NCI-H1436 treated with DMSO at 0.1 percent for 48 hours (cell line): ENCODE measurements around the gene ANKRD39.

Experiments
- DNase-seq: peaks from one replicate; lab custom pipeline; 2025; lab: John Stamatoyannopoulos, UW

Gene ANKRD39

DNA sequence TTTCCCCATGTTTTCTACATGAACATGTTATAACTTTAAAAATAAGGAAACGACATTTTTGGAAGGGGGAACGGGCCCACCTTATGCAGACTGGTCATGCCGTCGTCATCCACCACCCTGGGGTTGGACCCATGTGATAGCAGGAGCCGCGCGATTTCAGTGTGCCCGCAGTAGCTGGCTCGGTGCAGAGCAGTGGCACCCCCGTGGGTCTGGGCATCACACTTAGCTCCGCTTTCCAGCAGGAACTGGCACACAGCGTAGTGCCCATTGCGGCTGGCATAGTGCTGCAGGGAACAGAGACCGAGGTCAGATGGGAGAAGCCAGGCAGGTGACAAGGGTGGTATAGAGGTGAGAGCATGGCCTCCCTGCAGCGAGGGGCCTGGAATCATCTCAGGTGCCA is 4.5 kb downstream of the ANKRD39 start:
- no peak for DNase-seq

GRCh38 chr2:96852667-96853066 is 5.1 kb downstream of the ANKRD39 start:
- DNase-seq, result no peak

DNA sequence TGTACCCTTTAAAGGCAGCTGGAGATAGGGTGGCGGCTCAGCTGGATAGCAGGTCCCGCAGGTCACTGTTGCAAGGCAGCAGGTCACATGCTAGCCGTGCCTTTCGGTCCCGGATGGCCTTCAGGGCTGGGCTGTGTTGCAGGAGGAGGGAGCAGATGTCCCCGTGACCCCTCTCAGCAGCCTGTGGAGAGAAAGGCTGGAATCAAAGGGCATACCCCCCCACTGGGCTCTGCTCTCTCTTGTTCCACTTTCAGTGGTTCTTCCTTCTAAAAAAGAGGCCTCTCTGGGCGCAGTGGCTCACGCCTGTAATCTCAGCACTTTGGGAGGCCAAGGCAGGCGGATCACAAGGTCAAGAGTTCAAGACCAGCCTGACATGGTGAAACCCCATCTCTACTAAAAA is 9.6 kb downstream of the ANKRD39 start:
- DNase-seq, result no peak

GRCh38 chr2:96847586-96847985 is 10.2 kb downstream of the ANKRD39 start:
- no peak for DNase-seq

- DNase-seq, result no peak
Measured at GRCh38 chr2:96846825-96847224, 11.0 kb downstream of the ANKRD39 start.

DNA sequence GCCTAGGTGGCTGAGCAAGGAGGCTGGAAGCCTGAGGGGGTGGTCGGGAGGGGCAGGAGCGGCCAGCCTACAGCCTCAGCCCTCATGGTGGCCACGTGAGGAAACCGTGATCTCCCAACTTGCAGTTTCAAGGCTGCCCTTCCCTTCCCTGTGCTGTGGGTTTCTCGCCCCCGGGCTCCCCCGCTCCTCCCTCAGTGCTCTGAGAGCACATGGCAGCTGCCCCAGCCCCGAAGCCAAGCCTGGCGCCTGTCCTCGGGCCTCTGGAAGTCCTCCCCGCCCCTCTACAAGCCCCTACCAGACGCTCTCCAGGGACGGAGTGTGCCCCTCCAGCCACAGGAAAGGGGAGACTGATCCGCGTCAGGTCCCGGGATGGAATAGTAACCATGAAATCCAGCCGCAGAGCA is 13.4 kb downstream of the ANKRD39 start:
- DNase-seq, result no peak

GRCh38 chr2:96843538-96844268 is 14.1 kb downstream of the ANKRD39 start, which contains the start of gene ANKRD23:
Gene ANKRD23, minus strand, starts transcription at chr2:96844021. Its CDS starts 29 bp downstream, at chr2:96843992.
- DNase-seq, result no peak

GRCh38 chr2:96842600-96842999 is 15.2 kb downstream of the ANKRD39 start:
- no peak for DNase-seq

GRCh38 chr2:96841701-96842495 is 15.9 kb downstream of the ANKRD39 start:
- DNase-seq, result no peak

DNA sequence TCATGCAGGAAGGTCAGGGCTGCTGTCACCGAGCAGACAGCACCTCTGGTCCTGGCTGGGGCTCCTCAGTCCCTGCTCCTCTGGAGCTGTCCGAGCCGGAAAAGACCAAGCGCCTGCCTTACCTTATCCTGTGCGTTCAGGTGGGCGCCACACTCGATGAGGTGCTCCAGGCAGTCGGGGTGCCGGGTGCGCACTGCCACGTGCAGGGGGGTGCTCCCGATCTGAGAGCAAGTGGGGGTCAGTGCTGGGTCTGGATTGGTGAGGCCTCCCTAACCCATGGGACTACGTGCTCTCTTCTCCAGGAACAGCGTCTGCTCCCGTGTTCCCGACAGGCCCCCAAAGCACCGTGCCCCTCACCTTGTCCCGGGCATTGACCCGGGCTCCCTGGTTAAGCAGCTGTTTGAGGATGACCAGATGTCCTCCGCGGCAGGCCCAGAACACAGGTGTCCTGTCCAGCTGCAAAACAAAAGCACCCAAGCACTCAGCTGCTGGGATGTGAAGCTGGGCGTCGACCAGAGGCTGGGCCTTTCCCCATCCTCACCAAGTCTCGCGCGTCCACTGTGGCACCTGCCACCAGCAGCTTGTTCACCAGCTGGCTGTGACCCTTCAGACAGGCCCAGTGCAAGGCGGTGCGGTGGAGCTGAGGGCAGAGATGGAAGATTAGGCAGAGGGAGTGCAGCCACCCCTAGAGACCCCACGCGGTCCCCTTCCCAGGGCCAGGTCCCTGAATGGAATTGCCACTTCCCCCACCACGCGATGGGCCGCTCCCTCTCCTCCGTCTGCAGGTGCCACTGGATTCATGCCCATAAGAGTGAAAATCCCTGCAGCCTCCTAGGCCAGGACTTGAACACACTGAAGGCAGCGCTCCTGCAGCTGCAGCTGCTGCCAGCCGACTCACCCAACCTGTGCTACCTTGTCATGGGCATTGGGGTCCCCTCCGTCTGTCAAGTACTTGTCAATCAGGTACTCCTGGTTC is 17.7 kb downstream of the ANKRD39 start:
- no peak for DNase-seq

DNA sequence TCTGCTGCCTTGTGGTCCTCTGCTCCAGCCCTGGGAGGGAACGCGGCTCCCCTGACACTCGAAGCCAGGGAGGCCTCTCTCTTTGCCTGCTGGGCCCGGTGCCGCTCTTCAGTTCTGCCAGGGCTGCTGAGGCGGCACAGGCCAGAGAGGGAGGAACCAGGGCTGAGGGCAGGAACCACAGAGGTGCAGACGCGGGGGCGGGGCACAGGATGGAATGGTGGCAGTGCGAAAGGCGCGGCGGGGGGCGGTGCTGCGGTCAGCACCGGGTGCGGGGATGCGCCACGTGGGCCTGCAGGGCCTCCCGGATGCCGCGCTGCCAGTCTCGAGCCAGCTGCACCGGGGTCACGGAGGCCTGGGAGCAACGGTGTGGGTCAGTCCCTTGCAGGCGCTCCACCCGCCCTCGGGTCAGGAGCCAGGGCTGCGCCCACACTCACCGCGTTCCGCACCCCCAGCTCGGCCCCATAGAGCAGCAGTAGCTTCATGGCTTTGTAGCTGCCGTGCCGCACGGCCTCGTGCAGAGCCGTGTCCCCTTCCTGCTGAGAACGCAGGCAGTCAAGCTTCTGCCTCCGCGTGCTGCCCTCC is 18.4 kb downstream of the ANKRD39 start:
- no peak for DNase-seq

DNA sequence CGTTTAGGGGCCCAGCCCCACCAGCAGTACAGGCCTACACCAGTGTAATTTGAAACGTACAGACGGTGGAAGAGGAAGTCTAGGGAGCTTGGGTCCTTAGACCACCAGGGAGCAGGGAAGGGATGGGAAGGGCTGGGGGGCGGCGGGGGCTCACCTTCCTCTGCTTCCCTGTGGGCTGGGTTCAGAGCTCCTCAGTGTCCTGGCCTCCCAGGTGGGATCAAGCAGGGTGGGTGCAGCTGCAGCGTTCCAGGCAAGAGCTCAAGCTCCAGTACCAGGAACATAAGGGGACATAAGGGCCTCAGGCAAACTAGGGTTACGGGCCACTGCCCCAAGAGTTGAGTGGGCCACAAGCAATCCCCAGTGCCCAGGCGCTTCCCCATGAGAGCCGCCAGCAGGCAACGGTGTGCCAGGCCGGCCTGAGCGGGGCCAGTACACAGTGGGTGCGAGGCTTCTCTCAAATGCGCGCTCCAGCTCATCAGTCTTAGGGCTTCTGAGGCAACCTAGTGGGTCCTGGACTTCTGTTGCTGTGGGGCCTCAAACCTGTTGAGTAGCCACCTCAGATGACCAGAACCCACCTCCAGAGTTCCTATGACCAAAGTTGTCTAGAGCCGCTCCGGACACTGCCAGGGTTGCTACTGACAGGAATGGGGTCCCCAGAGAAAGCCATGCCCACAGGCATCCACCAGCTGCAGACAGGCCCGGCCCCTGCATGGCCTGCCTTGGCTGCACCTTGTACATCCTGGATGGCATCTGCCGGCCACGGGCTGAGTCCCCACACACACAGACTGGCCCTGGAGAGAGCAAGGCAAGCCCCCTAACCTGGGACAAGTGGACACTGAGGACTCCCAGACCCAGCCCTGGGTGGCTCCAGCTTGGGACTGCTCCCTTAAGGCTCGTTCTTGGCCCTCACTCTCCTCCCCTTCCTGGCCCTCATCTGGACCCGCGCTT is 19.2 kb downstream of the ANKRD39 start:
- DNase-seq, result no peak

- no peak for DNase-seq
Measured at GRCh38 chr2:96837575-96837974, 20.2 kb downstream of the ANKRD39 start.

- no peak for DNase-seq
Measured at GRCh38 chr2:96835830-96836229, 22.0 kb downstream of the ANKRD39 start.

GRCh38 chr2:96832754-96833507 is 24.9 kb downstream of the ANKRD39 start:
- DNase-seq, result peak; percentile 63

DNA sequence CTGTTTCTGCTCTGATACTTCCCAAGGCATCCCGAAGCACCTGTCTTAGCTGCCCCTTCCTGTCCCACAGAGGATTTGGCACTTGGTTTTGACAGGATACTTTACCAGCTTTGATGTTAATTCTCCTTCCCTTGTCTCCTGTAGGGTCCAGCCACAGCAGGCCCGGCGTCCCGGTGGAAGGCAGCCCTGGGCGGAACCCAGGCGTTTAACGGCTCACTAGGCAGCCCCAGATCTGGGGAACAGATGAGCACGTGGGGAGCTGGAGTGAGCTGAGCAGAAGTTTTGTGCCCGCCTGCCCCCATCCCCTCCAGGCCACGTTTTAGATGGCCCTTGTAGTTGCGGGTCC is 25.4 kb downstream of the ANKRD39 start:
- no peak for DNase-seq

GRCh38 chr2:96831679-96832078 is 26.1 kb downstream of the ANKRD39 start:
- no peak for DNase-seq

DNA sequence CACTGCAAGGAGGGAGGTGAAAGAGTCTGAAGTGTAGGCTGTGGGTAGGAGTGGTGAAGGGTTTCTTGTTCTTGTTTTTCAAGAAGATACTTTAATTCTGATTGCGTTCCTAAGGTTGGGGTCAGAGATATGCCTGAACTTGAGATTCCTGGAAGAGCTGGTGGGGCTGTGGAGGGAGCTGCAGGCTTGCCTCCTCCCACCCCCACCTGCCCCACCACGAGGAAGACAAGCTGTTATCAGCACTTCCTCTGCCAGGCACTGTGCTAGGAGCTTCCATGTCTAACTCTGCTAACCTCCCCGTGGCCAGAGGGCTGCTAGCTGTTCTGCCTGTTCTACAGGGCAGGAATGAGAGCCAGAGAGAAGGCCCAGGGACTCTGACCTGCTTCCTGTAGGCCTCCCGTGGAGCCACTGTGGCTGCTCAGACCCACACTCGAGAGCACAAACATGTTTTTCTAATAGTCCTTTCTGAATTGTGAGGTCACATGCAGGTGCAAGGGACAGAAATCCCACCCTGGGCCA is 27.7 kb downstream of the ANKRD39 start:
- no peak for DNase-seq

DNA sequence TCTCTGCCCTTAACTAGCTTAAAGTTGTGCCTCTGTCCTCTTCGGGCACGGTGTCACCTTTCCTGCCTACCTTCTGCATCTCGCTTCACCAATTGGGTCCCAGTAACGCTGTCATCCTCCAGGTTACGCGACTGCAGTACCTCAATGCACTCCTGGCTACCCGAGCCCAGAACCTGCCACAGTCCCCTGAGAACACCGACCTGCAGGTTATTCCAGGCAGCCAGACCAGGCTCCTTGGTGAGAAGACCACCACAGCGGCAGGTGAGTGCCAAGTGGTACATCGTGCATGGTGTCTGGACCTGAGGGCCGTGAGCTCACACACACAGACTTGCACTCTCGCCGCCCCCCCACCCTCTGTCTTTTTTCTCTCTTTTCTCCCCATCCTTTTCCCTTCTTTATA is 28.9 kb downstream of the ANKRD39 start:
- no peak for DNase-seq

GRCh38 chr2:96828436-96828835 is 29.4 kb downstream of the ANKRD39 start:
- DNase-seq, result no peak
